ENCODE data around the gene SNX18. TPM values are rescaled to one million over a fixed set of nuclear protein-coding genes. Genes with fewer than 3 reads are reported as not detected.

Gene SNX18
- polyA plus RNA-seq, 1 donor from 2014 or later: 7.9 TPM

DNA sequence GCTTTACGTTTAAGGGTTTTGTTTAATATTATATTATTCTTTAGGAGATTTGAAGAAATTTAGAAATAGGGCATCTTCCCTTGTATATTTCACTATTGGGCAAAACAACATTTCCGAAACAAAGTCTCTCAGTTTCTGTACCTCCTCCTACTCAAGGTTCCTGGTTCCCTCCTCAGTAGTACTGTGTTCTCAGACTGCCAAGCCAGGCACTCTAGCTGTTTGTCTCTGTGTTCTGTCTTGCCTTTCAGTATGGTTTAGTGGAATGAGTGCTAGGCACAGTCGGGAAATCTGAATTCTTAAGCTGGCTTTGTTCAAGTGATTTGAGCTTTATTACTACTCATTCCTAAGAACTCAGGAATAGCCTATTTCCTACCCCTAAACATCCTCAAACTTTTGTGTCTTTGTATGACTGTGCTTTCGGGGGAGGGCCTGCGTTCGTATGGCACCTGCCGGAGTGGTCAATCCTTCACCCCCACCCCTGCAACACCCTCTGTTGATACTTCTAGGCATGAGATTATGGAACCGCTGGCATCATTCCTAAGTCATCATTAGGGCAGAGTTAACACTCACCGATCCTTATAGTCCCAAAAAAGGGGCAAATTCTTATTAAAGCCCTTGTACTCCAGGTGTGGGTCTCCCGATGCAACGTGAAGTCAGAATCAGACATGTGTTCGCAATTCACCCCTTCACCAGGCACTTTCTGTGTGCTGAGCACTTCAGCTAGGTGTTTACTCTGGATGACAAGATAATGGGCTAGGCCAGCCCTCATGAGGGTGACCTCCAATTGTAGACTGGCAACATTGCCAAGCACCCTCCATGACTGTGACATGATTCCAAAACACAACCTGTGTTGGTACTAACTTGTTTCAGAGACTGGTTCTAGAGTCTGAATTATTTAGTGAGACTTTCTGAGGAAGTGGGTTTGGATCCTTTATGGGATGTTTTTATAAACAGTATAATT, 24.5 kb downstream of the SNX18 start:
- H3K79me2 ChIP-seq (replicated peaks; ENCODE audit: insufficient read depth, low read length): peaks cover 30% of the 10 kb centered on the region

DNA sequence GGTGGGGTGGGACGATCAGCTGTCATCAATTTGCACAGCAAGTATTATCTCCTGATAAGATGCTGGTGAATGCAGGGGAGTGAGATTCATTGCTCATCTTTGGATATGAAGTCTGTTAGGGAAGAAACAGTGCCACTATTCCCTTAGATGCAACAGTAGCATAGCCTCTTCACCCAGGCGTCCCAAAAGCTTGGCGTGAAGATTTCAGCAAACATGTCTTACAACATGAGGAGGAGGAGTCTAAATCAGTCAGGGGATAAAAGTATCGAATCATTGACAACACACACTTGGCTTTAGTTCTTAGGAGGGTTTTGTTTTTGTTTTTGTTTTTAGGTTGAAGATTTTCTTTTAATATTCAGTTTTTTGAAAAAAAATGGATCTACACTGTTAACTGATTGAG, 26.5 kb downstream of the SNX18 start:
- Histone ChIP-seq H3K4me3 (ENCODE audit: low read length) (no peak overlapping the region), H3F3A (ENCODE audit: insufficient read depth, low read length, poor library complexity, severe bottlenecking) (no peaks in the 10 kb centered on the region), H2AFZ (ENCODE audit: low read depth, low read length) (no peak overlapping the region), H3K36me3 (ENCODE audit: insufficient read depth, low read length) (no peaks in the 10 kb centered on the region), H3K79me2 (replicated peaks; ENCODE audit: insufficient read depth, low read length) (peaks cover 27% of the 10 kb centered on the region), H3K9me3 (ENCODE audit: low read length) (no peaks in the 10 kb centered on the region), H4K20me1 (ENCODE audit: insufficient read depth) (no peaks in the 10 kb centered on the region), H3K4me2 (ENCODE audit: low read length) (no peak overlapping the region), H3K9ac (ENCODE audit: low read length) (no peak overlapping the region), H3K27ac (ENCODE audit: low read length) (no peak overlapping the region), H3K27me3 (ENCODE audit: insufficient read depth, low read depth, low read length) (no peaks in the 10 kb centered on the region), H3K9me2 (ENCODE audit: insufficient read depth, low read length) (no peaks in the 10 kb centered on the region)
- TF ChIP-seq SMC3 (conservative IDR thresholded peaks at IDR 0.05; ENCODE audit: poor library complexity): no peak
- TF ChIP-seq POLR2AphosphoS5 (IDR thresholded peaks at IDR 0.05): no peak
- no peak for TF ChIP-seq EZH2 (IDR thresholded peaks at IDR 0.05; ENCODE audit: borderline replicate concordance, insufficient read depth, low read length, poor library complexity, severe bottlenecking)
- TF ChIP-seq, protein P1, sequence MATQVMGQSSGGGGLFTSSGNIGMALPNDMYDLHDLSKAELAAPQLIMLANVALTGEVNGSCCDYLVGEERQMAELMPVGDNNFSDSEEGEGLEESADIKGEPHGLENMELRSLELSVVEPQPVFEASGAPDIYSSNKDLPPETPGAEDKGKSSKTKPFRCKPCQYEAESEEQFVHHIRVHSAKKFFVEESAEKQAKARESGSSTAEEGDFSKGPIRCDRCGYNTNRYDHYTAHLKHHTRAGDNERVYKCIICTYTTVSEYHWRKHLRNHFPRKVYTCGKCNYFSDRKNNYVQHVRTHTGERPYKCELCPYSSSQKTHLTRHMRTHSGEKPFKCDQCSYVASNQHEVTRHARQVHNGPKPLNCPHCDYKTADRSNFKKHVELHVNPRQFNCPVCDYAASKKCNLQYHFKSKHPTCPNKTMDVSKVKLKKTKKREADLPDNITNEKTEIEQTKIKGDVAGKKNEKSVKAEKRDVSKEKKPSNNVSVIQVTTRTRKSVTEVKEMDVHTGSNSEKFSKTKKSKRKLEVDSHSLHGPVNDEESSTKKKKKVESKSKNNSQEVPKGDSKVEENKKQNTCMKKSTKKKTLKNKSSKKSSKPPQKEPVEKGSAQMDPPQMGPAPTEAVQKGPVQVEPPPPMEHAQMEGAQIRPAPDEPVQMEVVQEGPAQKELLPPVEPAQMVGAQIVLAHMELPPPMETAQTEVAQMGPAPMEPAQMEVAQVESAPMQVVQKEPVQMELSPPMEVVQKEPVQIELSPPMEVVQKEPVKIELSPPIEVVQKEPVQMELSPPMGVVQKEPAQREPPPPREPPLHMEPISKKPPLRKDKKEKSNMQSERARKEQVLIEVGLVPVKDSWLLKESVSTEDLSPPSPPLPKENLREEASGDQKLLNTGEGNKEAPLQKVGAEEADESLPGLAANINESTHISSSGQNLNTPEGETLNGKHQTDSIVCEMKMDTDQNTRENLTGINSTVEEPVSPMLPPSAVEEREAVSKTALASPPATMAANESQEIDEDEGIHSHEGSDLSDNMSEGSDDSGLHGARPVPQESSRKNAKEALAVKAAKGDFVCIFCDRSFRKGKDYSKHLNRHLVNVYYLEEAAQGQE (IDR thresholded peaks at IDR 0.05; ENCODE audit: borderline replicate concordance): no peak
- TF ChIP-seq, protein P2, sequence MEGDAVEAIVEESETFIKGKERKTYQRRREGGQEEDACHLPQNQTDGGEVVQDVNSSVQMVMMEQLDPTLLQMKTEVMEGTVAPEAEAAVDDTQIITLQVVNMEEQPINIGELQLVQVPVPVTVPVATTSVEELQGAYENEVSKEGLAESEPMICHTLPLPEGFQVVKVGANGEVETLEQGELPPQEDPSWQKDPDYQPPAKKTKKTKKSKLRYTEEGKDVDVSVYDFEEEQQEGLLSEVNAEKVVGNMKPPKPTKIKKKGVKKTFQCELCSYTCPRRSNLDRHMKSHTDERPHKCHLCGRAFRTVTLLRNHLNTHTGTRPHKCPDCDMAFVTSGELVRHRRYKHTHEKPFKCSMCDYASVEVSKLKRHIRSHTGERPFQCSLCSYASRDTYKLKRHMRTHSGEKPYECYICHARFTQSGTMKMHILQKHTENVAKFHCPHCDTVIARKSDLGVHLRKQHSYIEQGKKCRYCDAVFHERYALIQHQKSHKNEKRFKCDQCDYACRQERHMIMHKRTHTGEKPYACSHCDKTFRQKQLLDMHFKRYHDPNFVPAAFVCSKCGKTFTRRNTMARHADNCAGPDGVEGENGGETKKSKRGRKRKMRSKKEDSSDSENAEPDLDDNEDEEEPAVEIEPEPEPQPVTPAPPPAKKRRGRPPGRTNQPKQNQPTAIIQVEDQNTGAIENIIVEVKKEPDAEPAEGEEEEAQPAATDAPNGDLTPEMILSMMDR (IDR thresholded peaks at IDR 0.05; ENCODE audit: poor library complexity, severe bottlenecking): no peak
- TF ChIP-seq EP300 (conservative IDR thresholded peaks at IDR 0.05; ENCODE audit: poor library complexity, severe bottlenecking): no peak
- TF ChIP-seq RAD21 (conservative IDR thresholded peaks at IDR 0.05): no peak
- TF ChIP-seq TAF1 (IDR thresholded peaks at IDR 0.05; ENCODE audit: low read depth): no peak
- no peak for TF ChIP-seq MXI1 (conservative IDR thresholded peaks at IDR 0.05; ENCODE audit: poor library complexity, severe bottlenecking)

More for the DNA sequence above, 24.5 kb downstream of the SNX18 start:
- Histone ChIP-seq H3F3A (ENCODE audit: insufficient read depth, low read length, poor library complexity, severe bottlenecking) (no peaks in the 10 kb centered on the region), H3K36me3 (ENCODE audit: insufficient read depth, low read length) (no peaks in the 10 kb centered on the region), H3K9me3 (ENCODE audit: low read length) (no peaks in the 10 kb centered on the region), H3K9ac (ENCODE audit: low read length) (no peak overlapping the region), H2AFZ (ENCODE audit: low read depth, low read length) (no peak overlapping the region), H3K4me3 (ENCODE audit: low read length) (no peak overlapping the region), H3K9me2 (ENCODE audit: insufficient read depth, low read length) (no peaks in the 10 kb centered on the region), H3K27ac (ENCODE audit: low read length) (no peak overlapping the region), H3K27me3 (ENCODE audit: insufficient read depth, low read depth, low read length) (no peaks in the 10 kb centered on the region), H3K4me2 (ENCODE audit: low read length) (no peak overlapping the region), H4K20me1 (ENCODE audit: insufficient read depth) (no peaks in the 10 kb centered on the region)
- TF ChIP-seq, protein P2 (IDR thresholded peaks at IDR 0.05; ENCODE audit: poor library complexity, severe bottlenecking): no peak
- TF ChIP-seq, protein P1 (IDR thresholded peaks at IDR 0.05; ENCODE audit: borderline replicate concordance): no peak
- TF ChIP-seq TAF1 (IDR thresholded peaks at IDR 0.05; ENCODE audit: low read depth): no peak
- TF ChIP-seq RAD21 (conservative IDR thresholded peaks at IDR 0.05): no peak
- TF ChIP-seq POLR2AphosphoS5 (IDR thresholded peaks at IDR 0.05): no peak
